Measurements from ENCODE around the gene ALLC.

Gene ALLC

DNA sequence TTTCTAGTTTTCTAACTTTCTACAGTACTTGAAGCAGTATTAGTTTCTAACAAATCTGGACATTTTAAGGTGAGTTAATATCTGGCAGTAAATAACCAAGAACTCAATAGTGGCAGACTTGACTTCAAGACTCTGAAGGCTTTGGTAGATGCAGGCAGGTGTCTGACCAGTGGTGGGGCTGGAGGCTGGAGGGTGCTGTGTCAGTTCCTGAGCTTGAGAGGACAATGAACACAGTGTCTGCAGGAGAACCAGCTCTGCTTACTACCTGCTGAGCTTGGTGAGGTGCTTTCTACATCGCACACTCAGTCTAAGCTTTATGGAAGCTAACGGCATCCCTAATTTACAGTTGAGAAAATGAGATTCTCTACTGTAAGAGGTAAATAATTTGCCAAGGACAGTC, 21.2 kb downstream of the ALLC start:
- Histone ChIP-seq H3K27ac (ENCODE audit: low read depth, low read length) (no peak overlapping the region), H3K4me3 (ENCODE audit: low read length) (no peak overlapping the region), H3K27me3 (ENCODE audit: control insufficient read depth, low read length) (no peaks in the 10 kb centered on the region; the same call in 1 of the 2 replicates), H3K9me3 (ENCODE audit: control insufficient read depth, insufficient read depth, low read length) (no peaks in the 10 kb centered on the region), H3K4me1 (ENCODE audit: control insufficient read depth, low read length) (0 out of 2 replicates have a peak, but pooled peaks cover 5% of the 10 kb centered on the region), H3K36me3 (ENCODE audit: control insufficient read depth, low read length) (no peaks in the 10 kb centered on the region), H3K4me2 (ENCODE audit: low read length) (no peak overlapping the region), H3F3A (ENCODE audit: control insufficient read depth, insufficient read depth) (no peaks in the 10 kb centered on the region), H3K9me2 (replicated peaks; ENCODE audit: control insufficient read depth, low read length) (no peaks in the 10 kb centered on the region), H3K79me2 (ENCODE audit: control insufficient read depth, low read length) (no peaks in the 10 kb centered on the region), H4K20me1 (ENCODE audit: control insufficient read depth, insufficient read depth, low read depth, low read length) (no peaks in the 10 kb centered on the region)
- TF ChIP-seq, protein P1, sequence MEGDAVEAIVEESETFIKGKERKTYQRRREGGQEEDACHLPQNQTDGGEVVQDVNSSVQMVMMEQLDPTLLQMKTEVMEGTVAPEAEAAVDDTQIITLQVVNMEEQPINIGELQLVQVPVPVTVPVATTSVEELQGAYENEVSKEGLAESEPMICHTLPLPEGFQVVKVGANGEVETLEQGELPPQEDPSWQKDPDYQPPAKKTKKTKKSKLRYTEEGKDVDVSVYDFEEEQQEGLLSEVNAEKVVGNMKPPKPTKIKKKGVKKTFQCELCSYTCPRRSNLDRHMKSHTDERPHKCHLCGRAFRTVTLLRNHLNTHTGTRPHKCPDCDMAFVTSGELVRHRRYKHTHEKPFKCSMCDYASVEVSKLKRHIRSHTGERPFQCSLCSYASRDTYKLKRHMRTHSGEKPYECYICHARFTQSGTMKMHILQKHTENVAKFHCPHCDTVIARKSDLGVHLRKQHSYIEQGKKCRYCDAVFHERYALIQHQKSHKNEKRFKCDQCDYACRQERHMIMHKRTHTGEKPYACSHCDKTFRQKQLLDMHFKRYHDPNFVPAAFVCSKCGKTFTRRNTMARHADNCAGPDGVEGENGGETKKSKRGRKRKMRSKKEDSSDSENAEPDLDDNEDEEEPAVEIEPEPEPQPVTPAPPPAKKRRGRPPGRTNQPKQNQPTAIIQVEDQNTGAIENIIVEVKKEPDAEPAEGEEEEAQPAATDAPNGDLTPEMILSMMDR (IDR thresholded peaks at IDR 0.05; ENCODE audit: low read depth, low read length, poor library complexity, severe bottlenecking), result no peak
- TF ChIP-seq EZH2phosphoT487 (IDR thresholded peaks at IDR 0.05; ENCODE audit: borderline replicate concordance, low read length), result no peak

DNA sequence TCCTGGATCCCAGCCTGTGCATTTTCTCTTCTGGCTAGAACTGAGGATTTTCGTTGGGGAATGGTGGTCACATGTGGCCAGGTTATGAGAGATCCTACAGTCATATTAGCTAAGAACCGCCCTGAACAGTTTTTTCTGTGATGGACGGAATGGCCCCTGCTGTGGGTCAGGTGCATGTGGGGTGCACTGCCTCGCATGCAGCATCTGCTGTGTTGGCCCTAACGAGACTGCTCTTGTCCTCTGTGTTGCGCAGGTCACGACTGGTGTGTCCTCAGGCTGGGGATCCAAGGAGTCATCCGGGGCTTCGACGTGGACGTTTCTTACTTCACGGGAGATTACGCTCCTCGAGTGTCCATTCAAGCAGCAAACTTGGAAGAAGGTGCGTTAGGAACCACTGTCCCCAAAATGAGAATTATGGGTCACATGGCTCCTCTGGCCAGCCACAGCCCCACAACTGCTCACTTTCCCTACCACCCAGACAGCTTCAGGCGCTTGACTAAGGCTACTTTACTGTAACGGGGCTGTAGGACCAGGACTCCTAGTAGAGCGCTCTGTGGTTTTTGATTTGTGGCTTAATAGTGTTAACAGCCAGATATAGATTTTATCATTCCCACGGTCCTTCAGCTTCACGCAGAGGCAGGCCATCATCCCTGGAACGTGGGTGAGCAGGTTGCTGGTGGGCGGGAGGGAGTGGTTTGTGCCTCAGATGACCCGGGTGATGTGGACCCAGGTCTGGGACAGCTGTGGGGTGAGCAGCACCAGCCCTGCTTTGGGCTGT, 21.8 kb downstream of the ALLC start:
- Histone ChIP-seq H3K9me3 (ENCODE audit: control insufficient read depth, insufficient read depth, low read length) (no peaks in the 10 kb centered on the region), H3K27ac (ENCODE audit: low read depth, low read length) (no peak overlapping the region), H3K27me3 (ENCODE audit: control insufficient read depth, low read length) (no peaks in the 10 kb centered on the region; the same call in 1 of the 2 replicates), H3K4me3 (ENCODE audit: low read length) (no peak overlapping the region), H3K36me3 (ENCODE audit: control insufficient read depth, low read length) (no peaks in the 10 kb centered on the region), H3K79me2 (ENCODE audit: control insufficient read depth, low read length) (no peaks in the 10 kb centered on the region), H3K9me2 (replicated peaks; ENCODE audit: control insufficient read depth, low read length) (no peaks in the 10 kb centered on the region), H3K4me1 (ENCODE audit: control insufficient read depth, low read length) (0 out of 2 replicates have a peak, but pooled peaks cover 5% of the 10 kb centered on the region), H4K20me1 (ENCODE audit: control insufficient read depth, insufficient read depth, low read depth, low read length) (no peaks in the 10 kb centered on the region), H3F3A (ENCODE audit: control insufficient read depth, insufficient read depth) (no peaks in the 10 kb centered on the region), H3K4me2 (ENCODE audit: low read length) (no peak overlapping the region)
- TF ChIP-seq EZH2phosphoT487 (IDR thresholded peaks at IDR 0.05; ENCODE audit: borderline replicate concordance, low read length), result no peak
- TF ChIP-seq, protein P1 (IDR thresholded peaks at IDR 0.05; ENCODE audit: low read depth, low read length, poor library complexity, severe bottlenecking), result no peak

DNA sequence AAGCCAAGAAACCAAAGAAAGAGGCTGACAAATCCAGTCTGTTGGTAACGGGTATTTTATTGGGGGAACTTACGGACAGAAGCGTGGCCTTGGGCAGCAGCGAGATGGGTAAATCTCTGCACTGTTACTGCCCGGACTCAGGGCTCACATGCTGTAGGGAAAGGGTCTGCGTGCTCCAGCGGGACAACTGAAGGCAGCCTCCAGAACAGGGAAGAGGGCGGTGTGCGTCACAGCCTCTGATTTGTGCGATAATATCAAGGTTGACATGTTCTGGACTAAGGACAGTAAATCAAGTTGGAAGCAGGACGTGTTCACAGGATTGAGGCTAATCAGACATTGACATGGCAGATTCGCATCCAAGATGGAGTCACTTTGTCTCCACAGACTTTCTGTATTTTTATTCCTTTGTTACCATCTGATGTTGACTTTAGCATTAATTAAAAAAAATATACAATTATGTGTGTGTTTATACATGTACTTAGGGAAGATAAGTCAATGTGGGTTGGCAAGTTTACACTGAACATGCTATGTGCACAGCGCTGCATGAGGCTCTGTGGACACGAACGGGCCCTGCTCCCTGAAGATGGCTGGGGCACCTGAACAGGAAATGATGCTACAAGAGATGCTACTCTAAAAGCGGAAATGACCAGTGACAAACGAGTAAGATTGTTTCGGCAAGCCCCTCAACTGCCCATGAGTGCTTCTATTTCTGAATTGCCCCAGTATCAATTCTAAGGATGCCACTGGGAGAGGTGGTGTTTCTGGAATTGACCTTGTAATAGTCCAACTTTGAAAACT, 22.7 kb downstream of the ALLC start:
- Histone ChIP-seq H3K27ac (ENCODE audit: low read depth, low read length) (no peak overlapping the region), H4K20me1 (ENCODE audit: control insufficient read depth, insufficient read depth, low read depth, low read length) (no peaks in the 10 kb centered on the region), H3K4me3 (ENCODE audit: low read length) (no peak overlapping the region), H3K4me2 (ENCODE audit: low read length) (no peak overlapping the region), H3K79me2 (ENCODE audit: control insufficient read depth, low read length) (no peaks in the 10 kb centered on the region), H3K9me2 (replicated peaks; ENCODE audit: control insufficient read depth, low read length) (no peaks in the 10 kb centered on the region), H3K9me3 (ENCODE audit: control insufficient read depth, insufficient read depth, low read length) (no peaks in the 10 kb centered on the region), H3K36me3 (ENCODE audit: control insufficient read depth, low read length) (no peaks in the 10 kb centered on the region), H3K27me3 (ENCODE audit: control insufficient read depth, low read length) (no peaks in the 10 kb centered on the region; the same call in 1 of the 2 replicates), H3K4me1 (ENCODE audit: control insufficient read depth, low read length) (0 out of 2 replicates have a peak, but pooled peaks cover 5% of the 10 kb centered on the region), H3F3A (ENCODE audit: control insufficient read depth, insufficient read depth) (no peaks in the 10 kb centered on the region)
- TF ChIP-seq, protein P1 (IDR thresholded peaks at IDR 0.05; ENCODE audit: low read depth, low read length, poor library complexity, severe bottlenecking), result no peak
- no peak for TF ChIP-seq EZH2phosphoT487 (IDR thresholded peaks at IDR 0.05; ENCODE audit: borderline replicate concordance, low read length)
